Measurements from ENCODE around the gene CSE1L.
"Not testable (repeated sequence)": the region's sequence is repeated elsewhere in the genome, so short reads cannot be mapped to it uniquely, and the experiment has no call there.

CSE1L gene

GRCh38 chr20:49074521-49074920, 28.4 kb downstream of the CSE1L start:
- no peak for DNase-seq

- no peak for DNase-seq
Measured at GRCh38 chr20:49078310-49078709, 32.2 kb downstream of the CSE1L start.

- not testable (repeated sequence) for DNase-seq
Measured at GRCh38 chr20:49082295-49082694, 36.2 kb downstream of the CSE1L start.

GRCh38 chr20:49091104-49091503, 45.0 kb downstream of the CSE1L start:
- no peak for DNase-seq

GRCh38 chr20:49091762-49092161, 45.6 kb downstream of the CSE1L start:
- no peak for DNase-seq

- DNase-seq, result no peak
Measured at GRCh38 chr20:49096203-49096730, 50.2 kb downstream of the CSE1L start.

- no peak for DNase-seq
Measured at GRCh38 chr20:49097159-49097558, 51.0 kb downstream of the CSE1L start.

- no peak for DNase-seq
Measured at GRCh38 chr20:49098136-49098535, 52.0 kb downstream of the CSE1L start.

GRCh38 chr20:49099011-49099410, 52.9 kb downstream of the CSE1L start:
- DNase-seq, result no peak

GRCh38 chr20:49100292-49100691, 54.2 kb downstream of the CSE1L start:
- DNase-seq, result not testable (repeated sequence)

- DNase-seq, result no peak
Measured at GRCh38 chr20:49100972-49101371, 54.9 kb downstream of the CSE1L start.

- DNase-seq, result no peak
Measured at GRCh38 chr20:49103019-49103418, 56.9 kb downstream of the CSE1L start.

GRCh38 chr20:49103647-49104364, 57.7 kb downstream of the CSE1L start:
- no peak for DNase-seq

GRCh38 chr20:49104365-49104648, 58.2 kb downstream of the CSE1L start:
- no peak for DNase-seq

- DNase-seq, result not testable (repeated sequence)
Measured at GRCh38 chr20:49104979-49105547, 59.0 kb downstream of the CSE1L start.

- DNase-seq, result no peak
Measured at GRCh38 chr20:49106328-49106727, 60.2 kb downstream of the CSE1L start.

- no peak for DNase-seq
Measured at GRCh38 chr20:49110767-49111694, 64.9 kb downstream of the CSE1L start.

GRCh38 chr20:49112596-49113274, 66.6 kb downstream of the CSE1L start:
- DNase-seq, result no peak

- no peak for DNase-seq
Measured at GRCh38 chr20:49115564-49115963, 69.5 kb downstream of the CSE1L start.

GRCh38 chr20:49118307-49118706, 72.2 kb downstream of the CSE1L start:
- DNase-seq, result no peak

- no peak for DNase-seq
Measured at GRCh38 chr20:49119988-49120387, 73.9 kb downstream of the CSE1L start.

GRCh38 chr20:49122920-49123319, 76.8 kb downstream of the CSE1L start:
- no peak for DNase-seq

- no peak for DNase-seq
Measured at GRCh38 chr20:49123982-49124381, 77.9 kb downstream of the CSE1L start.
